HCT116 (cell line): ENCODE results near the gene C1orf35.

ENCODE experiments used
- CBX3 ChIP-seq: IDR thresholded peaks from 2 replicates; pipeline ENCODE4 v1.6.1; 2012; ENCODE audit warnings: low read depth
- CEBPB ChIP-seq: IDR thresholded peaks from 2 replicates; pipeline ENCODE4 v1.6.1; 2012; ENCODE audit warnings: low read depth
- EZH2 ChIP-seq: fragments of 200-600 bp; sonication (generic); IDR thresholded peaks from 2 replicates; pipeline ENCODE4 v1.6.1; 2017; ENCODE audit warnings: antibody characterized with exemption, mixed run types
- MAX ChIP-seq: IDR thresholded peaks from 2 replicates; pipeline ENCODE4 v1.6.1; 2012
- POLR2A ChIP-seq: IDR thresholded peaks from 2 replicates; pipeline ENCODE4 v1.7.0; 2011; ENCODE audit warnings: borderline replicate concordance; ENCODE audit not compliant: insufficient read depth, insufficient read length; ENCODE audit errors: extremely low read depth
- POLR2AphosphoS5 ChIP-seq: IDR thresholded peaks from 2 replicates; pipeline ENCODE4 v1.6.1; 2011; ENCODE audit warnings: mild to moderate bottlenecking, low read depth, low read length, moderate library complexity
- RAD21 ChIP-seq: IDR thresholded peaks from 2 replicates; pipeline ENCODE4 v1.6.1; 2012; ENCODE audit warnings: low read depth, mild to moderate bottlenecking
- SIN3A ChIP-seq: IDR thresholded peaks from 2 replicates; pipeline ENCODE4 v1.6.1; 2012; ENCODE audit warnings: low read depth
- YY1 ChIP-seq: IDR thresholded peaks from 2 replicates; pipeline ENCODE4 v1.6.1; 2011; ENCODE audit warnings: low read length, low read depth, moderate library complexity, mild to moderate bottlenecking; ENCODE audit not compliant: insufficient replicate concordance; ENCODE audit errors: extremely low read depth
- TF ChIP-seq, protein P1 (sequence below), 3 experiments: fragments of 200-600 bp in 1 of 3; sonication (generic) in 1 of 3; IDR thresholded peaks in 2 of 3; conservative IDR thresholded peaks in 1 of 3; 2 replicates each; pipeline ENCODE4 v1.5.1; 2012 to 2017; ENCODE audit warnings: low read depth in 2 of 3, low read length in 2 of 3, antibody characterized with exemption in 1 of 3, borderline replicate concordance in 1 of 3, control low read depth in 1 of 3, mild to moderate bottlenecking in 1 of 3, mixed read lengths in 1 of 3, mixed run types in 1 of 3, moderate library complexity in 1 of 3; ENCODE audit not compliant: insufficient read depth in 1 of 3

DNA sequence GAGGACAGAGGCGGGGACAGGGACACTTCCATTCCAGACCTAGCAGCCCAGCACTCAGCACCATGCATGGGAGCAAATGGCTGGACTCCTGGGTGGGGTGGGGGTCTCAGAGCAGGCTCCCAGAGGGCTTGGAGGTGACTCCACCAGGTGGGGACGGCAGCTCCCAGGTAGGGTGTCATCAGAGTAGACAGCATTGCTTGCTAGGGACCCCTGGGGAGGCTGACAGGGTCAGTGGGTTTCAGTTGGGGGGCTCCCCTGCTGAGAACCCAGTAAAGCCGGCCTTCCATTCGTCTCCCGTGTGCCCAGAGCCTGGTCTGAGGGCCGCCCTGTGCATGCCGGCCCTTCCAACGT is 41.8 kb upstream of the C1orf35 start:
- TF ChIP-seq EZH2 (no peak), RAD21 (no peak), SIN3A (no peak), POLR2A (no peak), MAX (no peak), CBX3 (no peak), YY1 (no peak), CEBPB (no peak), POLR2AphosphoS5 (no peak)
- TF ChIP-seq, protein P1, sequence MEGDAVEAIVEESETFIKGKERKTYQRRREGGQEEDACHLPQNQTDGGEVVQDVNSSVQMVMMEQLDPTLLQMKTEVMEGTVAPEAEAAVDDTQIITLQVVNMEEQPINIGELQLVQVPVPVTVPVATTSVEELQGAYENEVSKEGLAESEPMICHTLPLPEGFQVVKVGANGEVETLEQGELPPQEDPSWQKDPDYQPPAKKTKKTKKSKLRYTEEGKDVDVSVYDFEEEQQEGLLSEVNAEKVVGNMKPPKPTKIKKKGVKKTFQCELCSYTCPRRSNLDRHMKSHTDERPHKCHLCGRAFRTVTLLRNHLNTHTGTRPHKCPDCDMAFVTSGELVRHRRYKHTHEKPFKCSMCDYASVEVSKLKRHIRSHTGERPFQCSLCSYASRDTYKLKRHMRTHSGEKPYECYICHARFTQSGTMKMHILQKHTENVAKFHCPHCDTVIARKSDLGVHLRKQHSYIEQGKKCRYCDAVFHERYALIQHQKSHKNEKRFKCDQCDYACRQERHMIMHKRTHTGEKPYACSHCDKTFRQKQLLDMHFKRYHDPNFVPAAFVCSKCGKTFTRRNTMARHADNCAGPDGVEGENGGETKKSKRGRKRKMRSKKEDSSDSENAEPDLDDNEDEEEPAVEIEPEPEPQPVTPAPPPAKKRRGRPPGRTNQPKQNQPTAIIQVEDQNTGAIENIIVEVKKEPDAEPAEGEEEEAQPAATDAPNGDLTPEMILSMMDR (IDR thresholded peaks at IDR 0.05 in 2 of 3, conservative IDR thresholded peaks at IDR 0.05 in 1 of 3; ENCODE audit: borderline replicate concordance in 1 of 3, insufficient read depth in 1 of 3, low read depth in 2 of 3, low read length in 2 of 3) = no peak
